Measurements from ENCODE around the gene CBLN3. TPM values are rescaled to one million over a fixed set of nuclear protein-coding genes. Genes with fewer than 3 reads are reported as not detected.
"Not testable (repeated sequence)": the region's sequence is repeated elsewhere in the genome, so short reads cannot be mapped to it uniquely, and the experiment has no call there.

Gene CBLN3
- total RNA-seq, 4 donors from 2014 or later = 0.16 to 0.36 (median 0.24) TPM; not detected in 1

GRCh38 chr14:24459331-24459730, 29.9 kb upstream of the CBLN3 start:
- TF ChIP-seq POLR2A (IDR thresholded peaks at IDR 0.05) = no peak
- TF ChIP-seq CTCF (IDR thresholded peaks at IDR 0.05 in 4 of 5, conservative IDR thresholded peaks at IDR 0.05 in 1 of 5) = no peak
- intact Hi-C loops (cut with DNase I; ENCODE audit: low total_unique reads) (no loop called here), in situ Hi-C loops (cut with MboI; ENCODE audit: low sequenced_read_pairs in 4 of 4) (no loop called here)
- Histone ChIP-seq H3K36me3 (no peaks in the 10 kb centered on the region), H3K27ac (no peak overlapping the region), H3K4me3 (no peak overlapping the region), H3K4me1 (no peaks in the 10 kb centered on the region), H3K9me3 (no peaks in the 10 kb centered on the region), H3K27me3 (peaks cover 0 to 2% (median 0%) of the 10 kb centered on the region in 3 donors)
- DNase-seq (no peak), ATAC-seq (no peak)

- Histone ChIP-seq H3K4me1 (no peaks in the 10 kb centered on the region), H3K27ac (no peak overlapping the region), H3K36me3 (no peaks in the 10 kb centered on the region), H3K4me3 (no peak overlapping the region), H3K9me3 (no peaks in the 10 kb centered on the region), H3K27me3 (peaks cover 0 to 2% (median 0%) of the 10 kb centered on the region in 3 donors)
- ATAC-seq (no peak), DNase-seq (no peak)
- intact Hi-C loops (cut with DNase I; ENCODE audit: low total_unique reads) (no loop called here), in situ Hi-C loops (cut with MboI; ENCODE audit: low sequenced_read_pairs in 4 of 4) (no loop called here)
- TF ChIP-seq CTCF (IDR thresholded peaks at IDR 0.05 in 4 of 5, conservative IDR thresholded peaks at IDR 0.05 in 1 of 5) = no peak
- no peak for TF ChIP-seq POLR2A (IDR thresholded peaks at IDR 0.05)
These were observed 29.3 kb upstream of the CBLN3 start for GRCh38 chr14:24458736-24459135.

GRCh38 chr14:24456980-24457379, 27.5 kb upstream of the CBLN3 start:
- H3K27me3 ChIP-seq = peaks cover 0 to 2% (median 0%) of the 10 kb centered on the region in 3 donors
- in situ Hi-C loops (cut with MboI; ENCODE audit: low sequenced_read_pairs in 4 of 4) (no loop called here), intact Hi-C loops (cut with DNase I; ENCODE audit: low total_unique reads) (no loop called here)
- H3K36me3 ChIP-seq = no peaks in the 10 kb centered on the region
- no peaks in the 10 kb centered on the region for H3K4me1 ChIP-seq
- DNase-seq (no peak), ATAC-seq (no peak)
- H3K4me3 ChIP-seq = no peak overlapping the region
- TF ChIP-seq CTCF (IDR thresholded peaks at IDR 0.05 in 4 of 5, conservative IDR thresholded peaks at IDR 0.05 in 1 of 5) (no peak), POLR2A (IDR thresholded peaks at IDR 0.05) (no peak)
- H3K27ac ChIP-seq = no peak overlapping the region
- no peaks in the 10 kb centered on the region for H3K9me3 ChIP-seq

GRCh38 chr14:24450828-24451227, 21.4 kb upstream of the CBLN3 start:
- intact Hi-C loops (cut with DNase I; ENCODE audit: low total_unique reads); H3K27me3 ChIP-seq; ATAC-seq; in situ Hi-C loops (cut with MboI; ENCODE audit: low sequenced_read_pairs in 4 of 4); DNase-seq; H3K27ac ChIP-seq; H3K4me1 ChIP-seq; H3K36me3 ChIP-seq; H3K9me3 ChIP-seq; H3K4me3 ChIP-seq: not testable (repeated sequence)

GRCh38 chr14:24443053-24443665, 13.7 kb upstream of the CBLN3 start:
- intact Hi-C loops (cut with DNase I; ENCODE audit: low total_unique reads) (loop anchor here (2.0 to 10.0 kb wide), 2 partner anchors 14 to 968 kb away; partner anchors contain the start of genes CBLN3 and KHNYN), in situ Hi-C loops (cut with MboI; ENCODE audit: low sequenced_read_pairs in 4 of 4) (loop anchor here in 2 of 4 donors (25.0 kb wide), 2 partner anchors 206 to 1131 kb away; partner anchors contain the start of genes BCL2L2 (in 1 of the 2), GMPR2 (in 1 of the 2), NEDD8 (in 1 of the 2) and PABPN1 (in 1 of the 2))
- Histone ChIP-seq H3K4me1 (peaks cover 29 to 34% of the 10 kb centered on the region in 2 donors), H3K36me3 (peaks cover 0 to 31% of the 10 kb centered on the region in 2 donors), H3K4me3 (peak overlapping the region; percentile 71 to 89 (median 82)), H3K27me3 (peaks cover 0 to 9% (median 0%) of the 10 kb centered on the region in 3 donors), H3K9me3 (no peaks in the 10 kb centered on the region), H3K27ac (peak overlapping the region; percentile 97 to 99 (median 98))
- DNase-seq (no peak), ATAC-seq (no peak)
- no peak for TF ChIP-seq POLR2A (IDR thresholded peaks at IDR 0.05)
- TF ChIP-seq CTCF (IDR thresholded peaks at IDR 0.05 in 4 of 5, conservative IDR thresholded peaks at IDR 0.05 in 1 of 5) = no peak

Data from gastrocnemius medialis (tissue), 4 donors.